ENCODE data around the gene DCLK1.

Gene DCLK1

GRCh38 chr13:35814605-35815011, 316.6 kb downstream of the DCLK1 start:
- DNase-seq, result no peak

- no peak for DNase-seq
Observed at GRCh38 chr13:35812736-35813135, 318.4 kb downstream of the DCLK1 start.

- DNase-seq, result no peak
Observed at GRCh38 chr13:35810321-35810720, 320.9 kb downstream of the DCLK1 start.

- DNase-seq, result no peak
Observed at GRCh38 chr13:35808846-35809245, 322.3 kb downstream of the DCLK1 start.

GRCh38 chr13:35804901-35805300, 326.3 kb downstream of the DCLK1 start:
- DNase-seq, result no peak

- no peak for DNase-seq
Observed at GRCh38 chr13:35797991-35798390, 333.2 kb downstream of the DCLK1 start.

GRCh38 chr13:35797244-35797643, 333.9 kb downstream of the DCLK1 start:
- DNase-seq, result no peak

GRCh38 chr13:35796623-35797022, 334.6 kb downstream of the DCLK1 start:
- DNase-seq, result no peak

GRCh38 chr13:35794734-35795389, 336.3 kb downstream of the DCLK1 start:
- DNase-seq, result no peak

GRCh38 chr13:35793823-35794222, 337.4 kb downstream of the DCLK1 start:
- no peak for DNase-seq

- no peak for DNase-seq
Observed at GRCh38 chr13:35792911-35793310, 338.3 kb downstream of the DCLK1 start.

GRCh38 chr13:35792021-35792420, 339.2 kb downstream of the DCLK1 start:
- DNase-seq, result no peak

- no peak for DNase-seq
Observed at GRCh38 chr13:35791184-35791851, 339.9 kb downstream of the DCLK1 start.

- no peak for DNase-seq
Observed at GRCh38 chr13:35789335-35790165, 341.6 kb downstream of the DCLK1 start.

GRCh38 chr13:35787937-35788336, 343.2 kb downstream of the DCLK1 start:
- no peak for DNase-seq

- no peak for DNase-seq
Observed at GRCh38 chr13:35785576-35786303, 345.4 kb downstream of the DCLK1 start.

- no peak for DNase-seq
Observed at GRCh38 chr13:35784286-35784951, 346.8 kb downstream of the DCLK1 start.

- no peak for DNase-seq
Observed at GRCh38 chr13:35782793-35783192, 348.4 kb downstream of the DCLK1 start.

GRCh38 chr13:35781036-35782000, 349.9 kb downstream of the DCLK1 start:
- no peak for DNase-seq

- no peak for DNase-seq
Observed at GRCh38 chr13:35780613-35781012, 350.6 kb downstream of the DCLK1 start.

GRCh38 chr13:35771898-35772297, 359.3 kb downstream of the DCLK1 start:
- DNase-seq, result peak; percentile 34

Measured in 8988T (cell line).